NCI-H460 (cell line): ENCODE data around the gene MGARP. TPM values are rescaled to one million over a fixed set of nuclear protein-coding genes. Genes with fewer than 3 reads are reported as not detected.
A peak's percentile ranks its signal among the peaks of the same experiment; 100 is the strongest.
"Not testable (repeated sequence)": the region's sequence is repeated elsewhere in the genome, so short reads cannot be mapped to it uniquely, and the experiment has no call there.

Experiments
- DNase-seq: peaks from one replicate; pipeline ENCODE4 v3.0.0-alpha.2; 2016; ENCODE audit warnings: low read depth; ENCODE audit errors: extremely low read depth
- polyA plus RNA-seq: library from polyadenylated mRNA; depleted of rRNA; stranded (reverse); fragments of >200 nt; gene quantifications from 2 replicates; pipeline ENCODE4 v1.2.3, GENCODE V29; 2014; cell fraction: nucleus; rRNA removed
- total RNA-seq: library from RNA; depleted of rRNA; stranded (reverse); fragments of >200 nt; shearing (Covaris generic); gene quantifications from 2 replicates; pipeline ENCODE4 v1.2.3, GENCODE V29; 2014; rRNA removed

Gene MGARP
- total RNA-seq = 0.22 and 0.32 TPM in 2 replicates
- not detected in 2 replicates for polyA plus RNA-seq

GRCh38 chr4:139279760-139280620, at the start of gene MGARP:
MGARP (minus strand) TSS chr4:139280225; CDS start chr4:139280158, 67 bp downstream.
- no peak for DNase-seq

DNA sequence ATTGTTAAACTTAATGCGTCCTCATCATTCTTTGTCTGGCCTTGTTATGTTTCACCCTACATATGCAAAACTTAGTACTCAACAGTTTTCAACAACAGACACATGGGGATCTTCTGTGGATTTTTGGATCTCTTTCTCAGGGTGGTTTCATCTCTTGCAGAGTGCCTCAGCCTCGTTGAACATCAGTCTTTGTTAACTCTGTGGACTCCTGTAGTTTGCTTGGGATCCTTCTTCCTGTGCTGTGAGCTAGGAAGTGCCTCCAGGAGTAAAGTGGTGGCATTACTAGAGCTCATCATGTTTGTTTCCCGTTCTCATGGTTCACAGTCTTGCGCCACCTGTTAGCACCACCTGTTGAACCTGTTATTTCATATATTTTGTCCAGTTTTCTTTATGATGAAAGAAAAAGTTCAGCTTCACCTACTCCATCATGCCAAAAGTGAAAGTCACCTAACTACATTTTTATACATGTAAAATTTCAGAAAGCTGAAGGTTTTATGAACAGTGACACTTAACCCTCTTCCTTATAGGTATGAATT, 49.7 kb upstream of the MGARP start:
- no peak for DNase-seq

DNA sequence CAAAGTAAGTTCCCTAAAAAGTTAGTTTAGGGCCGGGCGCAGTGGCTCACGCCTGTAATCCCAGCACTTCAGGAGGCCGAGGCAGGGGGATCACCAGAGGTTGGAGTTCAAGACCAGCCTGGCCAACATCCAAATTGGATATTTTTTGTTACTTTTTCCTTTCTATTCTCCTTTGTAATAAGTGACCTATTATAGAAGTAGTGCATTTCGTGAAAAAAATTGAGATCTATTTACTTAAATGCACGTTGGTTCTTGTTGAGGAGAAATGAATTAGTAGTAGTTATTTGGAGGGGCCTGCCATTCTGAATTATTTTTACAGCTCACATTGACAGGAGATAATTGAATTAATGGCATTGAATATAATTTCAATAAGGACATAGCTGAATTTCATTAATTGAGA, 44.6 kb upstream of the MGARP start:
- no peak for DNase-seq

- not testable (repeated sequence) for DNase-seq
Observed at GRCh38 chr4:139322541-139322940, 42.5 kb upstream of the MGARP start.

GRCh38 chr4:139322070-139322469, 42.0 kb upstream of the MGARP start:
- DNase-seq = not testable (repeated sequence)

GRCh38 chr4:139319571-139319970, 39.5 kb upstream of the MGARP start:
- no peak for DNase-seq

DNA sequence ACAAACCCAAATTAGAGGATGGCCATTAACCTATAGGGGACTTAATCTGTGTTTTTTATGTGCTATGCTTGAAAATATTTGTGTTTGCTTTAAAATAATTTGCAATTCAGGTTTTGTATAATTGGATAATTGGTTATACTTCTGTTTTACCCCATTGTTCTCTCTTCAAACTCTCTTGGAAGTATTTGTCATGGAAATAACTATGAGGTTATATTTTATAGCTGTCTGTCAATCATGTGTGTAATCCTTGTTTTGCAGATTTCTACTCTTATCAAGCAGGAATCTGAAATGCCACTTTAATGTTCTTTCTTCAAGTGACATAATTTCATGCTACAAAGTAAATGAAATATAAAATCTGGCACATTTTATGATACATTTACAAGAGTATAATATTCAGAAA, 37.6 kb upstream of the MGARP start:
- no peak for DNase-seq

DNA sequence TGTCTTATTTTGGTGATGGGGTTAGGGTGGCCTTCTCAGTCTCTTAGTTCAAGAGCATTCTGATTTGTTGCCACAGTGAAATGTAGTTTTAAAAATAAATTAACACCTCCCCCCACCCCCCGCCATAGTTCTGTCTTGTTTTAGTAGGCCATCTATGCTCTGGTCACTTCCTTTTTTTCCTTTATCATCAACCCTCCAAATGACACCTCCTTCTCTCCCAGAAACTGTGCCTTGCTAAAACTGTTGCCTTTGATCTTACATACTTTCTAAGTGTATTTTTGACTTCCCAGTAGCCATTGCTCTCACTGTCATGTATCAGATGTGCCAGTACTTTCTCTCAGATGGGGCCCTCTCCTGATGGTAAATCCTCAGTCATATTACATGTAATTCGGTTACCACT, 36.7 kb upstream of the MGARP start:
- no peak for DNase-seq

- DNase-seq = no peak
Observed at GRCh38 chr4:139315221-139315675, 35.2 kb upstream of the MGARP start.

GRCh38 chr4:139314047-139314800, 34.2 kb upstream of the MGARP start:
- no peak for DNase-seq

DNA sequence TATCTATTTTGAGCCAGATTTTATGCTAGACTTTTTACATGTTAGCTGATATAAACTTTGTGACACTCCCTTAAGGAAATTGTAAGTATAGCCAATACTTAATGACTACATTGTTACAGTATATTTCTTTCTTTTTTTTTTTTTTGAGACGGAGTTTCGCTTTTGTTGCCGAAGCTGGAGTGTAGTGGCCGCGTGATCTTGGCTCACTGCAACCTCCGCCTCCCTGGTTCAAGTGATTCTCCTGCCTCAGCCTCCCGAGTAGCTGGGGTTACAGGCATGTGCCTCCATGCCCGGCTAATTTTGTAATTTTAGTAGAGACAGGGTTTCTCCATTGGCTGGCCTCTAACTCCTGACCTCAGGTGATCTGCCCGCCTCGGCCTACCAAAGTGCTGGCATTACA, 33.4 kb upstream of the MGARP start:
- not testable (repeated sequence) for DNase-seq

GRCh38 chr4:139312552-139313332, 32.7 kb upstream of the MGARP start:
- DNase-seq = no peak

- DNase-seq = no peak
Observed at GRCh38 chr4:139311909-139312308, 31.9 kb upstream of the MGARP start.

GRCh38 chr4:139304920-139305319, 24.9 kb upstream of the MGARP start:
- no peak for DNase-seq

- DNase-seq = no peak
Observed at GRCh38 chr4:139301821-139302611, 22.0 kb upstream of the MGARP start, which contains the start of gene NDUFC1. NDUFC1 (minus strand) TSS chr4:139302477; CDS start chr4:139295798, 6,679 bp downstream.

DNA sequence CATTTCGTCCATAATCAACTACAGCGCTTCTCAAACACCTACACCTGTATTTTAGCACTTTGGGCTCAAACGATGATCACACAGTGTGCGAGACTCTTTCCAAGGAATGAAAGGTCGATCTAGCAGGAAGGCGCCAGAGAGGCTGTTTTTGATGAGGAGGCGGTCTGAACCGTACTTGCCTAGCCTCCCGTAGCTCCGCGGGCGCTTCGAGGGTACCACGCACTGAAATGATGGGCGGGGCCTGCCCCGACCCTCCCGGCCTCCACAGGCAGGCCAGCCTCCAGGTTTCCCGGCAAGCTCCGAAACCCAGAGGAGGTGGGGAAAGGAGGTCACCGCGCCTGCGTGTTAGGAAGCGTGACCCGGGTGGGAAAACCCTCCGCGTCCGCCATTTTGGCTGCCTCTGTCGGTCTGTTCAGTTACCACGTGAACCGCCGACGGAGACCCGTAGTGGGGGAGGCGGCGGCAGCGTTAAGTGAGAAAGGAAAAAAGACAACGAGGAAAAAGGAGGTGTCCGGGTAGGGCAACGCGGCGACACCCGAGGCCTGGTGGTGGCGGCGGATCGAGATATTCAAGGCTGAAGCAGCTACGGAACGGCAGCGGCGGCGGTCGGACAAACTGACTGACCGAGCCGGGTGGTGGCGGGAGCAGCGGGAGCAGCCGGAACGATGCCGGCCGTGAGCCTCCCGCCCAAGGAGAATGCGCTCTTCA, 21.2 kb upstream of the MGARP start, which contains the start of gene NAA15:
Gene NAA15 (plus strand): TSS at position 393 of the 708 bp plus-strand sequence. CDS start 273 bp downstream, at position 666.
- DNase-seq = peak; percentile 93

GRCh38 chr4:139300431-139301112, 20.5 kb upstream of the MGARP start:
- DNase-seq = peak; percentile 14

- no peak for DNase-seq
Observed at GRCh38 chr4:139299536-139299935, 19.5 kb upstream of the MGARP start.
